ENCODE results near the gene KCNK6.

DNA sequence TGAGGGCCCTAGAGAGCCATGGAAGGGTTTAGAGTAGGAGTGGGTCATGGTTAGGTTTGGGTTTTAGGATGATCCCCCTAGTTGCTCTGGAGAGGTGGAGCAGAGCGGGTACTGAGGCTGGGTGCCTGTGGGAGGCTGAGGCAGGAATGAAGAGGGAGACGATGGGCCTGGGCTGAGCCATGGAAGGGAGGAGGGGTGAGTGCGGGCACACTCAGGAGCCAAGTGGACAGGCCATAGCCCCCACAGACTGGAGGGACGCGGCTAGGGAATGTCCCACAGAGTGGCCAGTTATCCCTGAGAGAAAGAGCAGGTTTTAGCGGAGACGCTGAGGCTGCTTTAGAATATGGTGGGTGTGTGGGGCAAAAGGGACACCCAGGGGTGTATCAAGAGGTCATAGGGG is 10.0 kb downstream of the KCNK6 start:
- no peak for TF ChIP-seq CTCF (IDR thresholded peaks at IDR 0.05)
- TF ChIP-seq POLR2A (IDR thresholded peaks at IDR 0.05): no peak
